Parathyroid adenoma (tissue), 2 donors: ENCODE data around the gene DDB1.

Experiments
- H2AFZ ChIP-seq: fragments of 300-600 bp; sonication (generic); one replicate; pipeline ENCODE4 v1.7.0; 2017; ENCODE audit warnings: antibody characterized with exemption, mild to moderate bottlenecking
- H3K27ac ChIP-seq: fragments of 300-600 bp; sonication (generic); one replicate; pipeline ENCODE4 v1.7.0; 2017
- H3K27me3 ChIP-seq: fragments of 300-600 bp; sonication (generic); one replicate; pipeline ENCODE4 v1.7.0; 2017; ENCODE audit warnings: low read length; ENCODE audit not compliant: control insufficient read depth, insufficient read depth
- H3K36me3 ChIP-seq: fragments of 300-600 bp; sonication (generic); one replicate; pipeline ENCODE4 v1.7.0; 2017; ENCODE audit warnings: low read length; ENCODE audit not compliant: control insufficient read depth, insufficient read depth
- H3K4me1 ChIP-seq: fragments of 300-600 bp; sonication (generic); one replicate; pipeline ENCODE4 v1.7.0; 2017; ENCODE audit warnings: control low read depth
- H3K4me2 ChIP-seq: fragments of 300-600 bp; sonication (generic); one replicate; pipeline ENCODE4 v1.7.0; 2017; ENCODE audit warnings: low read length
- H3K4me3 ChIP-seq: fragments of 300-600 bp; sonication (generic); one replicate; pipeline ENCODE4 v1.7.0; 2017; ENCODE audit warnings: low read depth, low read length
- H3K79me2 ChIP-seq: fragments of 300-600 bp; sonication (generic); one replicate; pipeline ENCODE4 v1.7.0; 2017; ENCODE audit warnings: control low read depth
- H3K9ac ChIP-seq: fragments of 300-600 bp; sonication (generic); one replicate; pipeline ENCODE4 v1.7.0; 2017; ENCODE audit warnings: mild to moderate bottlenecking
- H3K9me3 ChIP-seq: fragments of 300-600 bp; sonication (generic); one replicate; pipeline ENCODE4 v1.7.0; 2017; ENCODE audit warnings: low read length; ENCODE audit not compliant: control insufficient read depth
- TF ChIP-seq, protein P1 (sequence below): fragments of 300-600 bp; sonication (generic); IDR thresholded peaks from one replicate; pipeline ENCODE4 v1.7.0; 2017; ENCODE audit warnings: antibody characterized with exemption, mild to moderate bottlenecking
- donor health status: primary hyperparathyroidism.

The DDB1 gene

DNA sequence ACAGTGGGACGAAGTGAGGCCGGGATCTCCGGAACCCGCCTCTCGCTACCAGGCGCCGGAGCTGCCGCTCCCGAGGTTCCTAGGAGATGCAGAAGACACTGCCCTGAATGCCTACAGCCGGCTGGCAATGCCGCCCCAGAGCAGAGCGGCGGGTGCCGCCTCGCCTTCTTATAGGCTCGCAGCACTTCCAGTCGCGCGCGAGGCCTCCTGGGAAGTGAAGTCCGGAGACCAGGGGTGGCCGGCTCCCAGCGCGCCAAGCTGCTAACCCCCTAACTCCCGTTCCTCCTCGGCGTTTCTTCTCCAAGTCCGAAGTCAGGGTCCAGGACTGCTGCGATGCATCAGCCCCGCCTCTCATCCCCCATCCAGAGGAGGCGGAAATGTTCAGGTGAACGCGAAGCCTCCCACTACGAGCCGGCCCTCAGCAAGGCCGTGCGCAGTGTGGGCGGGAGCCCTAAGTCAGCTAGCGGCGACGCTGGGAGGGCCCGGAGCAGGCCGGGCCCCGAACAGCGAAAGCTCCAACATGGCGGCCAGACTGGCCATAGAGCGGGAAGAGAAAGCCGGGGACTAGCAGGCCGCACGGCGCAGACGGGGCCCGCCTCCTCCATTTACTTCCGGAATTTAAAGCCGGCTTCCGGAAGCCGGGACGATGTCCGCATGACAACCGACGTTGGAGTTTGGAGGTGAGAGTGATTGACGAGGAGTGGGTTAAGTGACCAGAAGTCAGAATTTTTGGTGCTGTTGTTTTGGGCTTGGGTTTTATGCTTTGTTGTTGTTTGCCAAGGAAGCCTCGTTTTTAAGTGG, 29.0 kb upstream of the DDB1 start, which contains the start of the genes CYB561A3 and TMEM138:
Gene CYB561A3, minus strand, starts transcription at position 142 of the 801 bp plus-strand sequence. CDS start 5,169 bp downstream, outside the sequence.
Gene TMEM138, plus strand, starts transcription at position 634 of the 801 bp plus-strand sequence. CDS start 2,017 bp downstream, outside the sequence.
- H3K27me3 ChIP-seq: no peaks in the 10 kb centered on the region
- H3K27ac ChIP-seq: peak within 1 kb of the TSS; percentile 99
- H3K36me3 ChIP-seq: no peaks in the 10 kb centered on the region
- no peaks in the 10 kb centered on the region for H3K9me3 ChIP-seq
- TF ChIP-seq, protein P1, sequence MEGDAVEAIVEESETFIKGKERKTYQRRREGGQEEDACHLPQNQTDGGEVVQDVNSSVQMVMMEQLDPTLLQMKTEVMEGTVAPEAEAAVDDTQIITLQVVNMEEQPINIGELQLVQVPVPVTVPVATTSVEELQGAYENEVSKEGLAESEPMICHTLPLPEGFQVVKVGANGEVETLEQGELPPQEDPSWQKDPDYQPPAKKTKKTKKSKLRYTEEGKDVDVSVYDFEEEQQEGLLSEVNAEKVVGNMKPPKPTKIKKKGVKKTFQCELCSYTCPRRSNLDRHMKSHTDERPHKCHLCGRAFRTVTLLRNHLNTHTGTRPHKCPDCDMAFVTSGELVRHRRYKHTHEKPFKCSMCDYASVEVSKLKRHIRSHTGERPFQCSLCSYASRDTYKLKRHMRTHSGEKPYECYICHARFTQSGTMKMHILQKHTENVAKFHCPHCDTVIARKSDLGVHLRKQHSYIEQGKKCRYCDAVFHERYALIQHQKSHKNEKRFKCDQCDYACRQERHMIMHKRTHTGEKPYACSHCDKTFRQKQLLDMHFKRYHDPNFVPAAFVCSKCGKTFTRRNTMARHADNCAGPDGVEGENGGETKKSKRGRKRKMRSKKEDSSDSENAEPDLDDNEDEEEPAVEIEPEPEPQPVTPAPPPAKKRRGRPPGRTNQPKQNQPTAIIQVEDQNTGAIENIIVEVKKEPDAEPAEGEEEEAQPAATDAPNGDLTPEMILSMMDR: no peak
- H3K79me2 ChIP-seq: no peaks in the 10 kb centered on the region
- H3K4me1 ChIP-seq: no peaks in the 10 kb centered on the region
- peak within 1 kb of the TSS; percentile 97 for H3K4me2 ChIP-seq
- peak within 1 kb of the TSS; percentile 91 for H2AFZ ChIP-seq
- peak within 1 kb of the TSS; percentile 90 for H3K4me3 ChIP-seq
- H3K9ac ChIP-seq: peak within 1 kb of the TSS; percentile 95

DNA sequence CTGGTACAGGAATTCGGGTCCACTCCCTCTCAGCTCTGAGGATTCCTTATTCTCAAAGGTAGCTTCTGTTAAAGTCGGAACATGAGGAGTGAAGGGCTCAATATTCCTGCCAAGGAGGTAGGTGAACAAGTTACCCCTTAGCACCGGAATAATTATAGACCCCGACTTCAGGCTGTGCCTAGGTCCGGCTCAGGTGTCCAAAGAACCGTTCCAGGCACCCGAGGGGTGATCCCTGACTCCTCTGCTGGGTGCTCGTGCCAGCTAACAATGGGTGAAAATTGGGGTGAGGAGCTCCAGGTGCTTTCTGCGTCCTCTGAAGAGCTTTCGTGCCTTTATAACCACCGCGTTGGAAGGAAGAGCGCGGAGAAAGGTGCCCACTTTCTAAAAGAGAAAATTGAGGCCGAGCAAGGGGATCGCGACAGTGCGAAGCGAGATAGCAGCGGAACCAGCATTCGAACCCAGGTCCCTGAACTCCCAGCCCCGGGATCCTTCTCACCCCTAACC, 28.4 kb upstream of the DDB1 start:
- Histone ChIP-seq H3K9ac (no peak overlapping the region), H3K4me3 (peak overlapping the region; percentile 90), H3K9me3 (no peaks in the 10 kb centered on the region), H3K4me1 (no peaks in the 10 kb centered on the region), H3K4me2 (peak overlapping the region; percentile 97), H2AFZ (peak overlapping the region; percentile 91), H3K27me3 (no peaks in the 10 kb centered on the region), H3K36me3 (no peaks in the 10 kb centered on the region), H3K79me2 (no peaks in the 10 kb centered on the region), H3K27ac (peak overlapping the region; percentile 99)
- TF ChIP-seq, protein P1: no peak

DNA sequence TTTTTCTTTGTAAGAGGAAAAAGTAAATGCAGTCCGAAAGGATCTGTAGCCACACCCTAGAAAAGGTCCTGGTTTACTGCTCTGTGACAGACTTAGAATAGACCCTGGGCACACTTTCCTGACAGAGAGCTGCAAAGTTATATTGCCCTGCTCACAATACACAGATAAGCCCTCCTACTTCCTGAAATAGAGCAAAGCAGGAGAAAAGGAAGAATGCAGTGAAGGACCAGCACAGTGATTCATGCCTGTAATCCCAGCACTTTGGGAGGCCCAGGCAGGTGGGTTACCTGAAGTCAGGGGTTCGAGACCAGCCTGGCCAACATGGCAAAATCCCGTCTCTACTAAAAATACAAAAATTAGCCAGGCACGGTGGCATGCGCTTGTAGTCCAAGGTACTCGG, 26.6 kb upstream of the DDB1 start:
- H3K79me2 ChIP-seq: no peaks in the 10 kb centered on the region
- H3K9ac ChIP-seq: no peak overlapping the region
- H3K9me3 ChIP-seq: no peaks in the 10 kb centered on the region
- no peaks in the 10 kb centered on the region for H3K4me1 ChIP-seq
- H2AFZ ChIP-seq: no peak overlapping the region
- H3K27me3 ChIP-seq: no peaks in the 10 kb centered on the region
- no peak overlapping the region for H3K27ac ChIP-seq
- no peak overlapping the region for H3K4me3 ChIP-seq
- no peaks in the 10 kb centered on the region for H3K36me3 ChIP-seq
- peak overlapping the region; percentile 4 for H3K4me2 ChIP-seq
- TF ChIP-seq, protein P1: no peak

DNA sequence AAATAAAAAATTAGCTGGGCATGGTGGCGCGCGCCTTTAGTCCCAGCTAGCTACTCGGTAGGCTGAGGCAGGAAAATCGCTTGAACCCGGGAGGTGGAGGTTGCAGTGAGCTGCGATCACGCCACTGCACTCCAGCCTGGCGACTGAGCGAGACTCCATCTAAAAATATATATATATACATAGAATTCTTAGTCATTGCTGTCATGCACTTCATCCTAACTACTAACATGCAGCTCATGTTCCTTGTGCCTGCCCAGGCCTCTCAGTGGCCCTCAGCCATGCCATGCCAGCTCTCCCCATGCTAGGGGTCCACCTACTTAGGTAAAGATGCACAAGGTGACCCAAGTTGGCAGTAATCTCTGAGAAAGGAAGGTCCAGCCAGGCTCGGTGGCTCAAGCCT, 25.7 kb upstream of the DDB1 start:
- TF ChIP-seq, protein P1: no peak
- Histone ChIP-seq H3K36me3 (no peaks in the 10 kb centered on the region), H3K9me3 (no peaks in the 10 kb centered on the region), H2AFZ (no peak overlapping the region), H3K9ac (no peak overlapping the region), H3K4me2 (no peak overlapping the region), H3K4me1 (no peaks in the 10 kb centered on the region), H3K79me2 (no peaks in the 10 kb centered on the region), H3K27me3 (no peaks in the 10 kb centered on the region), H3K27ac (no peak overlapping the region), H3K4me3 (no peak overlapping the region)
